HepG2 (cell line): Measurements from ENCODE around the gene TCEA3. TPM values are rescaled to one million over a fixed set of nuclear protein-coding genes. Genes with fewer than 3 reads are reported as not detected.

Experiments used
- ATF3 ChIP-seq: sonication (generic); formaldehyde crosslinking; IDR thresholded peaks from 2 replicates; pipeline ENCODE4 v1.4.0; 2020; ENCODE audit warnings: missing genetic modification reagents
- CHD4 ChIP-seq: fragments of 200-600 bp; sonication (generic); IDR thresholded peaks from 2 replicates; pipeline ENCODE4 v1.7.0; 2017; ENCODE audit warnings: mild to moderate bottlenecking, low read length, borderline replicate concordance
- CREB3 ChIP-seq: sonication (generic); formaldehyde crosslinking; IDR thresholded peaks from 2 replicates; pipeline ENCODE4 v1.5.0; 2020; ENCODE audit warnings: missing genetic modification reagents
- KDM4B ChIP-seq: sonication (generic); formaldehyde crosslinking; IDR thresholded peaks from 2 replicates; pipeline ENCODE4 v1.4.0; 2020; ENCODE audit warnings: missing genetic modification reagents
- NR2F2 ChIP-seq: IDR thresholded peaks from 2 replicates; pipeline ENCODE4 v1.6.1; 2012; ENCODE audit warnings: low read depth, inconsistent platforms, borderline replicate concordance
- RXRB ChIP-seq: IDR thresholded peaks from 2 replicates; pipeline ENCODE4 v1.6.1; 2016; ENCODE audit warnings: borderline replicate concordance, missing genetic modification reagents, missing compliant biosample characterization
- SOX13 ChIP-seq, 3 experiments: fragments of 450-650 bp in 1 of 3; sonication (generic) in 1 of 3; formaldehyde crosslinking in 1 of 3; IDR thresholded peaks in 2 of 3; conservative IDR thresholded peaks in 1 of 3; 2 replicates each; pipeline versions ENCODE4 v1.5.0 to v1.6.1; 2016 to 2020; ENCODE audit warnings: antibody characterized with exemption in 1 of 3, mild to moderate bottlenecking in 1 of 3, missing compliant biosample characterization in 1 of 3, missing genetic modification reagents in 1 of 3, moderate library complexity in 1 of 3
- TP53 ChIP-seq: sonication (generic); formaldehyde crosslinking; conservative IDR thresholded peaks from 2 replicates; pipeline ENCODE4 v1.4.0; 2020; ENCODE audit warnings: missing genetic modification reagents
- ZBTB26 ChIP-seq: IDR thresholded peaks from 2 replicates; pipeline ENCODE4 v1.6.1; 2016; ENCODE audit warnings: missing compliant biosample characterization, missing genetic modification reagents, borderline replicate concordance
- ZBTB39 ChIP-seq: sonication (generic); formaldehyde crosslinking; IDR thresholded peaks from 2 replicates; pipeline ENCODE4 v1.5.0; 2020; ENCODE audit warnings: missing genetic modification reagents
- ZBTB4 ChIP-seq: sonication (generic); formaldehyde crosslinking; IDR thresholded peaks from 2 replicates; pipeline ENCODE4 v1.4.0; 2020; ENCODE audit warnings: missing genetic modification reagents, mild to moderate bottlenecking, borderline replicate concordance
- ZFAT ChIP-seq: sonication (generic); formaldehyde crosslinking; conservative IDR thresholded peaks from 2 replicates; pipeline ENCODE4 v1.8.1; 2023; ENCODE audit warnings: missing genetic modification reagents, inconsistent platforms
- ZNF17 ChIP-seq: sonication (generic); formaldehyde crosslinking; IDR thresholded peaks from 2 replicates; pipeline ENCODE4 v1.5.0; 2020; ENCODE audit warnings: mild to moderate bottlenecking, missing genetic modification reagents
- ZNF263 ChIP-seq: sonication (generic); formaldehyde crosslinking; IDR thresholded peaks from 2 replicates; pipeline ENCODE4 v1.4.0; 2020; ENCODE audit warnings: missing genetic modification reagents
- ZNF280B ChIP-seq: sonication (generic); formaldehyde crosslinking; IDR thresholded peaks from 2 replicates; pipeline ENCODE4 v1.5.0; 2020; ENCODE audit warnings: missing genetic modification reagents, mild to moderate bottlenecking, borderline replicate concordance
- ZNF333 ChIP-seq: sonication (generic); formaldehyde crosslinking; IDR thresholded peaks from 2 replicates; pipeline ENCODE4 v1.4.0; 2020; ENCODE audit warnings: mild to moderate bottlenecking, missing genetic modification reagents, borderline replicate concordance
- ZNF557 ChIP-seq: sonication (generic); formaldehyde crosslinking; IDR thresholded peaks from 2 replicates; pipeline ENCODE4 v1.4.0; 2020; ENCODE audit warnings: missing genetic modification reagents
- ZNF781 ChIP-seq: sonication (generic); formaldehyde crosslinking; IDR thresholded peaks from 2 replicates; pipeline ENCODE4 v1.5.1; 2020; ENCODE audit warnings: borderline replicate concordance, mild to moderate bottlenecking, missing genetic modification reagents; ENCODE audit errors: not compliant biosample characterization
- polyA plus RNA-seq, 8 experiments: library from polyadenylated mRNA; depleted of rRNA in 3 of 8; stranded (reverse) in 7 of 8; unstranded in 1 of 8; fragments of >200 nt; fragmentation: Illumina TruSeq in 4 of 8; extraction: Trizol in 4 of 8; gene quantifications; 2 replicates each; pipeline versions ENCODE4 v1.2.1 to v1.2.3, GENCODE V29; 2011 to 2016; ENCODE audit warnings: low read depth in 4 of 8, missing spikeins in 1 of 8, mixed read lengths in 1 of 8; ENCODE audit not compliant: insufficient read depth in 1 of 8
- total RNA-seq, 5 experiments: library from RNA; depleted of rRNA; stranded (reverse); fragments of >200 nt; fragmentation: Illumina TruSeq; extraction: Trizol; gene quantifications; 2 replicates each; pipeline ENCODE4 v1.2.3, GENCODE V29; 2016; ENCODE audit warnings: low read depth in 1 of 5

The TCEA3 gene
- total and polyA plus RNA-seq, 2 of the 13 experiments (the other 11 are each of a cell fraction or from before 2014, with no cell fraction given) = 55.5 to 84.6 TPM

DNA sequence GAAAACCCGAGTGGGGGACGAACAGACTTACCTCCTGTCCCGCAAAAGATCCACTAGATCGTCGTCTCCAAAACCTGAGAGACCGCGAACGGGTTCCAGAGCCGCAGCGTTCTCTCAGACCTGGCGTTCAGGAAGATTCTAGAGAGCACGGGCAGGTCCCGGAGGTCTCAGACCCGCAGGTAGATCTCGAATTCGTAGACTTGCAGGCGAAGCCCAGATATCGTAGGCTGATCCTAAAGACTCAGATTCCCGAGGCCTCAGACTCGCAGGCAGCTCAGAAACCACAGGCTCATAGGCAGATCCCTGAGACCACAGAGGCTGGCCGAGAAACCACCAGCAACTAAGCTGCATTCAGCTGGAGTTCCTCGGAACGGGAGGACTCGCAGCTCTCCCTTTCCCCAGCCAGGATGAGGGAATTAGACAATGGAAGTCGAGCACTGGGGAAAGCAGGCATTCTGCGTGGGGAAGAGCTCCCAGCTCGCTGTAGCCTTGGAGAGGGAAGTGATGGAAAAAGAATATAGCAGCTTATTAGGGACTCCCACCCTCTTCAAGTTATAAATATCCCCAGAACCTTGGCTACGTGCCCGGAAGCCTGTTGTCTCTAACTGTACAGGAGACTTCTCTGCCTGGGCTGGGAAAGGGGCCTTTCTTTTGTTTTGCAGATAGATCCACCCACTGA lies 55.1 kb downstream of the TCEA3 start, which contains the start of gene ZNF436 (continued):
- TF ChIP-seq ATF3 (no peak), ZNF17 (CRISPR knock-in tag) (peak; percentile 48; the same call in 1 of the 2 replicates), CHD4 (no peak), NR2F2 (no peak), ZNF280B (CRISPR knock-in tag) (0 out of 2 replicates have a peak, but pooled peaks have one; percentile 25), ZFAT (no peak), CREB3 (CRISPR knock-in tag) (no peak), ZBTB4 (CRISPR knock-in tag) (0 out of 2 replicates have a peak, but pooled peaks have one; percentile 3), ZNF557 (0 out of 2 replicates have a peak, but pooled peaks have one; percentile 19), ZNF333 (0 out of 2 replicates have a peak, but pooled peaks have one; percentile 29), ZBTB39 (CRISPR knock-in tag) (no peak), SOX13 (IDR thresholded peaks at IDR 0.05) (no peak), SOX13 (CRISPR knock-in tag; conservative IDR thresholded peaks at IDR 0.05 in 1 of 2, IDR thresholded peaks at IDR 0.05 in 1 of 2) (0 out of 4 replicates have a peak, but pooled peaks of 1 of the 2 experiments have one; percentile 8), RXRB (peak; percentile 20; the same call in 1 of the 2 replicates), ZNF263 (CRISPR knock-in tag) (peak; percentile 77), KDM4B (CRISPR knock-in tag) (0 out of 2 replicates have a peak, but pooled peaks have one; percentile 2), ZNF781 (CRISPR knock-in tag) (peak; percentile 55), TP53 (0 out of 2 replicates have a peak, but pooled peaks have one; percentile 39), ZBTB26 (CRISPR knock-in tag) (peak; percentile 69; the same call in 1 of the 2 replicates)
